Stimulated activated memory B cell treated with anti-CD40 and anti-IgM and Interleukin-4, amounts not matched to agents 10 μg/mL and 1 μg/mL and 100 μg/mL, for 72 hours (primary cell): ENCODE measurements around the gene FES.
"Not testable (repeated sequence)": the region's sequence is repeated elsewhere in the genome, so short reads cannot be mapped to it uniquely, and the experiment has no call there.

ENCODE experiments used
- ATAC-seq: fragments of 150-1000 bp; cut with Tn5 transposase; 2 replicates; pipeline ENCODE4 v1.10.0; 2021
- H3K27ac Mint-ChIP-seq: one replicate; pipeline ENCODE4 v1.8.0; 2022; ENCODE audit warnings: mild to moderate bottlenecking, mixed read lengths
- H3K27me3 Mint-ChIP-seq: one replicate; pipeline ENCODE4 v1.8.0; 2022; ENCODE audit warnings: mixed read lengths
- H3K36me3 Mint-ChIP-seq: one replicate; pipeline ENCODE4 v1.8.0; 2022; ENCODE audit warnings: mixed read lengths
- H3K4me1 Mint-ChIP-seq: one replicate; pipeline ENCODE4 v1.8.0; 2022; ENCODE audit warnings: mixed read lengths
- H3K4me3 Mint-ChIP-seq: one replicate; pipeline ENCODE4 v1.8.0; 2022; ENCODE audit warnings: mild to moderate bottlenecking, moderate library complexity, mixed read lengths
- H3K9me3 Mint-ChIP-seq: one replicate; pipeline ENCODE4 v1.8.0; 2022; ENCODE audit warnings: mixed read lengths

The FES gene

DNA sequence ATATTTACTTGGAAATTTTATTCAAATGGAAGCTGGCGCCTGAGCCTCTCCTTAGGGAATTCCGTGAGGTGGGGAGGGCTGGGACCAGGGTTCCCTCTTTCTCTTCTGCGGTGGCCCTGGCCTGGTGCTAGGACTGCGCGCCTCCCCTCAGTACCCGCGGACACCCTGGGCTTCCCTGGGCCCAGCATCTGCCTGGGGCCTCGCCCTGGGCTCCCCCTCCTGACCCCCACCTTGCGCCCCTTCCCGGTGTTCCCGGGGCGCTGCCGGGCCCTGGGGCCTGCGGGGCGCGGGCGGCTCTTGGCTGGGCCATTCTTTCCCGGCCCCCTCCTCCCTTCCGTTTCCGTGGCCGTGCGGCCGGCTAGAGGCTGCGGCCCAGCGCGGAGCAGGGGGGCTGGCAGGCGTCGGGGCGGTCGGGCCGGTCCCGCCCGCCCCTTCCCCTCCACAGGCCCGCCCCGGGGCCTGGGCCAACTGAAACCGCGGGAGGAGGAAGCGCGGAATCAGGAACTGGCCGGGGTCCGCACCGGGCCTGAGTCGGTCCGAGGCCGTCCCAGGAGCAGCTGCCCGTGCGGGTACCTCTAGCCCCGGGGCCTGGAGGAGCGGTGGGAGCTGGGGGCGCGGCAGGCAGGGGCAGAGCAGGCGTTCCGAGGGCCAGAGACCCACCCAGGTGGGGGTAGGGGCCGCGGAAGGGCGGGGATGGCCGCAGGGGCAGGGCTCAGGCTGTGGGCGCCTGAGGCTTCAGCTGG lies at the start of gene FES:
FES (plus strand) TSS at position 529 of the 743 bp plus-strand sequence. CDS start 542 bp downstream, outside the sequence.
- peak; percentile 32 for ATAC-seq
- peaks cover 26% of the 10 kb centered on the region for H3K4me1 Mint-ChIP-seq
- H3K36me3 Mint-ChIP-seq: peaks cover 25% of the 10 kb centered on the region

DNA sequence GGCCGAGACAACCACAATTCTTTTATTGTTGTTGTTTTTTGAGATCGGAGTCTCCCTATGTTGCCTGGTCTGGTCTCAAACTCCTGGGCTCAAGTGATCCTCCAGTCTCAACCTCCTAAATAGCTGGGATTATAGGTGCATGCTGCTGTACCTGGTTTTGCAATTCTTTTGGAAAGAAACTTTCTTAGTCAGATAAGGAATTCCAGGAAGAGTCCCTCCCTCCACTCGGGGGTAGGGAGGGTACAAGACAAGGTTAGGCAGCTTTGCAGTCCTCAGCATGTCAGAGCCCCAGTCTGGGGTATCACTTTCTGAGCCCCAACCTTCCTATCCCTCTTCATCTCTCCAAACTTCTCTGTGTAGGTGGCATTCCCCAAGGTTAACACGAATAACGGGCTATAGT lies 49.7 kb upstream of the FES start:
- H3K4me3 Mint-ChIP-seq: no peak overlapping the region
- peak overlapping the region; percentile 35 for H3K27ac Mint-ChIP-seq
- ATAC-seq: no peak
- H3K36me3 Mint-ChIP-seq: no peaks in the 10 kb centered on the region
- peaks cover 12% of the 10 kb centered on the region for H3K27me3 Mint-ChIP-seq
- H3K4me1 Mint-ChIP-seq: peaks cover 55% of the 10 kb centered on the region
- no peaks in the 10 kb centered on the region for H3K9me3 Mint-ChIP-seq

More for the DNA sequence above, at the start of gene FES:
- Mint-ChIP-seq H3K27me3 (no peaks in the 10 kb centered on the region), H3K27ac (peak within 1 kb of the TSS; percentile 79), H3K9me3 (no peaks in the 10 kb centered on the region), H3K4me3 (peak within 1 kb of the TSS; percentile 72)

DNA sequence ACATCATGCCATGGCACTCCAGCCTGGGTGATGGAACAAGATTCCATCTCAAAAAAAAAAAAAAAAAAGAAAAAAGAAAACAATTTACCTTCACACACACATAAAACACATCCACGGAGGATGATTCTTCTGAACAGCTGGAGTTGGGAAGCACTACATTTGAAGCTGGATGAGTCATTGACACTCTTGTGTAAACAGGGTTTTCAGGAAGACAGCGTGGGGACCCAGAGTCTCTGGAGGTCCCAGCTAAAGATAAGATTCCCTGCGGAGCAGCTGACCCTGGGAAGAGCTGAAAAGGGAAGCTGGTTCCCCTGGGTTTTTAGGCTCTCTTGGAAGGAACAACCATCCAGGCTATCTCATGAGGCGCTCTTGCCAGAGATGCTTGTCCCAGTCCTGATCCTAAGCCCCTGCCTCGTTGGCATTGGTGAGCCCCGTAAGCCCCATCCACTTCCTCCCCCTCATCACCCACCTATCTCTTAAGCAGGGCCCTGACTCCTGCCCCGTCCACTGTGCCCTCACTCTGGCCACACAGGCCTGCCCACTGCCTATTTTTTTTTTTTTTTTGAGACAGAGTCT lies 47.9 kb upstream of the FES start:
- Mint-ChIP-seq H3K27me3 (no peaks in the 10 kb centered on the region), H3K27ac (peak overlapping the region; percentile 41), H3K4me1 (peaks cover 49% of the 10 kb centered on the region), H3K36me3 (no peaks in the 10 kb centered on the region), H3K9me3 (no peaks in the 10 kb centered on the region), H3K4me3 (no peak overlapping the region)
- no peak for ATAC-seq

DNA sequence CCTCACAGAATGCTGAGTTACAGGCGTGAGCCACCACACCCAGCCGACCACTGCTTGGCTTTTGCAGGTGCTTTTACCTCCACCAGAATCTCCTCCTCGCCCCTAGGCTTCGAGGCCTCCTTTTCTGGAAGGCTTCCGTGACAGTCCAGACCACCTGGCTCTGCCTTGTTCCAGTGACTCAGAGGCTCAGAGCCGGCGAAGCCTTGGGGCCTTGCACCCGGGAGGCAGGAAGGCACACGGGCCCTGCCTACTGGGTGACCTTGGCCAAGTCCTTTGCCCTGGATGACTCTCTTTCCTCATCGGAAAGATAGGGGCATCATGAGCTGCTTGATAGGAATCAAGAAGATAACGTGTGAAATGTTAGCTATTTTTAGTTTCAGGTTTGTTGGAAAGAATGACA lies 47.2 kb upstream of the FES start:
- Mint-ChIP-seq H3K27me3 (no peaks in the 10 kb centered on the region), H3K36me3 (no peaks in the 10 kb centered on the region), H3K4me1 (peaks cover 49% of the 10 kb centered on the region), H3K9me3 (no peaks in the 10 kb centered on the region), H3K27ac (peak overlapping the region; percentile 41), H3K4me3 (peak overlapping the region; percentile 4)
- ATAC-seq: no peak

DNA sequence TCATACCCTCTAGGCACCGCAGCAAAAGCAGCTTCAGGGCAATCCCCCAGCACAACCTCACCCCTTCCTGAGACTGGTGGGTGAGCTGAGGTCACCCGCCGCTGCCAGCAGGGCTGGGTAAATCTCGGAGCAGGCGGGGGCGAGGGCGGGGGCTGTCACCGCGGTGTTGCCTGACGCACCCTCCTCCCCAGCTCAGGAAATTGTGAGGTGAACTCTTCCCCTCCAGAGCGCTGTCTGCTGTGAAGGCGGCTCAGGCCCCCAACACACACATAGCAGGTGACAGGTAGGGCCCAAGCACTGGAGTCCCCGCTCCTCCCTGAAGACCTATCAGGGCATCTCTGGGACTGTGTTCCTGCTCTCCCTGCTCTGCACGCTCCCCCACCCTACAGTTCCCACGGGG lies 46.2 kb upstream of the FES start:
- no peaks in the 10 kb centered on the region for H3K9me3 Mint-ChIP-seq
- peak overlapping the region; percentile 35 for H3K4me3 Mint-ChIP-seq
- H3K27ac Mint-ChIP-seq: peak overlapping the region; percentile 41
- H3K36me3 Mint-ChIP-seq: no peaks in the 10 kb centered on the region
- H3K4me1 Mint-ChIP-seq: peaks cover 49% of the 10 kb centered on the region
- peak; percentile 90 for ATAC-seq
- no peaks in the 10 kb centered on the region for H3K27me3 Mint-ChIP-seq

DNA sequence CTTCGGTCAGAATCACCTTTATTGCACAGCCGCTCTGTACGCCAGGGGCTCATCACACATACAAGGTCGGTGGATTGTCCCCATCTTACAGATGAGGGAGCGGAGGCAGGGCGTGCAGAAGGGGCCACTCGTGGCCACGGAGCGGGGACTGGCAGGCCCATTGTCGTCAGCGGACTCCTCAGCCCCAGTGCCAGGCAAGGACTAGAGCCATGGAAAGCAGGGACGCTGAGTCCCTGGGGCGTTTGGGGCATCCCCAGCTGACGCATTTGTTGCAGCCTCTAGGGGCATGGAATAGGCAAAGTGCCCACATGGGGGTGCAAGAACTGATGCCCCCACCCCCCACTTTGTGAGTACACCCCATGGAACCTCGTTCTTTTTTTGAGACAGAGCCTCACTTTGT lies 45.8 kb upstream of the FES start:
- Mint-ChIP-seq H3K4me3 (peak overlapping the region; percentile 35), H3K27ac (peak overlapping the region; percentile 41), H3K9me3 (no peaks in the 10 kb centered on the region), H3K27me3 (no peaks in the 10 kb centered on the region), H3K36me3 (no peaks in the 10 kb centered on the region), H3K4me1 (peaks cover 49% of the 10 kb centered on the region)
- no peak for ATAC-seq

DNA sequence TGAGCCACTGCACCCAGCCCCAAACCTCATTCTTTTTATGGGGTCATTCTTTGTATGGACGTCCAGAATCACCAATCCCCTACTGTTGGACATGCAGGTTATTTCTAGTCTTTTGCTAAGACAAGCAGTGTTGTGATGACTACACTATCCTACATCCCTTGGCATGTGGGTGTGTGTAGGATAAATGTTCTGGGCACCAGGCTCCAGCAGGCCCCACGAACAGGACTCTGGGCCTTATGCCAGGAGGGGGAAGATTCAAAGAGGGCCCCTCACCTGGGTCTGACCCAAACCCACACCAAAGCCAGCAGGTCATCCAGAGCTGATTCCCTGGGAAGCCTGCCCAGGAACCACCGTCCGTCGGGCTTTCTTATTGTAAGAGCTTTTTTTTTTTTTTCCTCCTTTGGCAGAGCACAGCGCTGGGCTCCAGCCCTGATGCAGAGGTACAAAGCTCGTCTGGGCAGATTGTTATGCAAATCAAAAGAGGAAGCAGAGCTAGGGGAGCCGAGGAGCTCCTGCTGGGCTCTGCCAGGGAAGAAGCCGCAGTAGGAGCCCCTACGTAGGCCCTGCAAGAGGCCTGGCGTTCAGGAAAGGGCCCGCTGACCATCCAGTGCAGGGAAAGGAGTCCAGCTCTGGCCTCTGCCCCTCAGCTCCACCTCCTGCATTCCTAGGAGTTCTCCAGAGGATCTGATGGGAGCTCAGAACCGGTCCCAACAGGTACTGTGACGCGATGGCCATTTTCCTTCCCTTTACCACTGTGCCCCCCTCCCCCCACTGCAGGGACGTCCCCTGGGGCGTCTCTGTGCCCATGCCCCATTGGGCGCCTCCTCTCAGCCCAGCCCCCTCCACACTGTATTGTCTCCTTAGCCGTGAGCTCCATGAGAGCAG lies 44.9 kb upstream of the FES start:
- Mint-ChIP-seq H3K9me3 (no peaks in the 10 kb centered on the region), H3K27ac (peak overlapping the region; percentile 40), H3K4me1 (peaks cover 54% of the 10 kb centered on the region), H3K27me3 (no peaks in the 10 kb centered on the region), H3K36me3 (no peaks in the 10 kb centered on the region), H3K4me3 (peak overlapping the region; percentile 54)
- peak; percentile 76 for ATAC-seq

DNA sequence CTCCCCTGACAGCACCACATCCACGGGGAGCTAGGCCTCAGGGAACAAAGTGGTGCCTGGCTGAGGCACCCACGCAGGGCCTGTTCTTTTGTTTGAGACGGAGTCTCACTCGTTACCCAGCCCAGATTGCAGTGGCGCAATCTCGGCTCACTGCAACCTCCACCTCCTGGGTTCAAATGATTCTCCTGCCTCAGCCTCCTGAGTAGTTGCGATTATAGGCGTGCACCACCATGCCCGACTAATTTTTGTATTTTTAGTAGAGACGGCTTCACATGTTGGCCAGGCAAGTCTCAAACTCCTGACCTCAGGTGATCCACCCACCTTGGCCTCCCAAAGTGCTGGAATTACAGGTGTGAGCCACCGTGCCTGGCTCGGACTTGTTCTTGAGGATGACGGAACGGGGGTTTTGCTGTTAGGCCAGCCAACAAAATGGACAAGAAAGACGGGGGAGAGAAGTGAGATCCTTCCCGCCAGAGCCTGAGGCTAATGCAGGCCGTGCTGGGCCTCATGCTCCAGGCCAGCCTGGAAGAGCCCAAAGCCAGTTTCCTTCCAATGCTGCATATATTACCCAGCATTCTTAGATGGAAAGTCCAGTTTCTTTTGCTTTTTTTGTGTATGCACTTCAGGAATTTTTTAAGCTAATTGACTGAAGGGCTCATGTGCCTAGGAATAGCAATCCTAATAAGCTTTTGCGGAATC lies 44.0 kb upstream of the FES start:
- no peak for ATAC-seq
- Mint-ChIP-seq H3K9me3 (no peaks in the 10 kb centered on the region), H3K27ac (peak overlapping the region; percentile 40), H3K27me3 (no peaks in the 10 kb centered on the region), H3K4me3 (peak overlapping the region; percentile 54), H3K4me1 (peaks cover 57% of the 10 kb centered on the region), H3K36me3 (no peaks in the 10 kb centered on the region)

DNA sequence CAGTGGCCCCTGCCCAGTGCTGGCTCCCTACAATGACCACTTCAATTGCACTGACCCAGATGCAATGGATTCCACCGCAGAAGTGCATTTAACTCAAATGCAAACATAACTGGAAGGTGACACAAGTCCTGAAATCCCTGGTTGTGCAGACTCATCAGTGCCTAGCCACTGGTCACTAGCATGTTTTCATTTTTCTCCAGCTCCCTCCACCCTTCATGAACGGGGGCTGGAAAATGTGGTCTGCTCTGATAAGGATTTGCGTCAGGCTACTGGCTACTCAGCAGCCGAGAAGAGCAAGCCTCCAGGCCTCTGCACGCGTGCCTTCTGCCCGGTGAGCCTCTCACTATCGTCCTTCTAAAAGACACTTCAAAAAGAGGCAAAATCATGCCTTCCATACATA lies 43.4 kb upstream of the FES start:
- no peak overlapping the region for H3K27ac Mint-ChIP-seq
- no peak for ATAC-seq
- no peaks in the 10 kb centered on the region for H3K36me3 Mint-ChIP-seq
- no peak overlapping the region for H3K4me3 Mint-ChIP-seq
- H3K9me3 Mint-ChIP-seq: no peaks in the 10 kb centered on the region
- no peaks in the 10 kb centered on the region for H3K27me3 Mint-ChIP-seq
- H3K4me1 Mint-ChIP-seq: peaks cover 57% of the 10 kb centered on the region

DNA sequence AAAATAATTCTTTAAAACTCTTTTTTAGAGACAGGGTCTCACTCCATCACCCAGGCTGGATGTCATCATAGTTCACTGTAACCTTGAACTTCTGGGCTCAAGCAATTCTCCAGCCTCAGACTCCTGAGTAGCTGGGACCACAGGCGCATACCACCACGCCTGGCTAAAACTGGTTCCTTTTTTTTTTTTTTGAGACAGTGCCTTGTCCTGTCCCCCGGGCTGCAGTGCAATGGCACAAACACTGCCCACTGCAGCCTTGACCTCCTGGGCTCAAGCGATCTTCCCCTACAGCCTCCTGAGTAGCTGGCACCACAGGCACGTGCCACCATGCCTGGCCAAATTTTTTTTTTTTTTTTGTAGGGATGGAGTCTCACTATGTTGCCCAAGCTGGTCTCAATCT lies 39.6 kb upstream of the FES start:
- ATAC-seq: peak; percentile 39
- Mint-ChIP-seq H3K27me3 (no peaks in the 10 kb centered on the region), H3K4me3 (peak overlapping the region; percentile 26), H3K27ac (peak overlapping the region; percentile 82), H3K4me1 (peaks cover 30% of the 10 kb centered on the region), H3K9me3 (no peaks in the 10 kb centered on the region), H3K36me3 (no peaks in the 10 kb centered on the region)

DNA sequence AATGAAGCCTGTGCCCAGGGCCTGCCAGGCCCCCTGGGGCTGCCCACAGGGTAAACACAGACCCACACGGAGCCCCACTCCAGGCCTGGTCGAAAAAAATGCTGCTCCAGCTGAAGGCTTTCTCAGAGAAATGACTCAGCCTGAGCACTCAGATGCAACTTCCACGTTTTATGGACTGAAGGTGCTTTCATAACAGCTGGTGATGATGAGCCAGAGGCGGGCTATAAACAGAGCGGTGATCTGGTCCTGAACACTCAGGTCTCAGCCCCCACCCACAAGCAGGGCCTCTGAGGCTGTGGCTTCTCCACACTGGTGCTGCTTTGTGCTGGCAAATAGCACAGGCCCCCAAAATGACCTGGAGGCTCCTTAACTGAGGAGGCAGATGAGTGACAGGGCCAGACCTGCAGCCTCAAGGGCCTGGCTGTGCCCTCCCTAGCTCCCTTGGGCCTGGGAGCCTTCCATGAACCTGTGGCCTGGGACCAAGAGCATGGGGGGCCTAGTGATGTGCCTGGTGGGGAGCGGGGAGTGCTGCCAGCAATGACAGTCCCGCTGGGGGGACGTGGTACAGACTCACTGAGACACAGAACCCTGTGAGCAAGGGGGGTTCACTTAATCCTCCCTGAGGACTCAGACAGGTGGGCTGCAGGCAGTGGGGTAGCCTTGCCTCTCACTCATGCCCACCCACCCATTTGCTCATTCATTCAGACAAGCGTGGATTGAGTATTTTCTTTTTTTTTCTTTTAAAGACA lies 38.9 kb upstream of the FES start:
- ATAC-seq: peak; percentile 97
- no peaks in the 10 kb centered on the region for H3K27me3 Mint-ChIP-seq
- no peaks in the 10 kb centered on the region for H3K36me3 Mint-ChIP-seq
- peak overlapping the region; percentile 82 for H3K27ac Mint-ChIP-seq
- peak overlapping the region; percentile 26 for H3K4me3 Mint-ChIP-seq
- H3K4me1 Mint-ChIP-seq: peaks cover 24% of the 10 kb centered on the region
- H3K9me3 Mint-ChIP-seq: no peaks in the 10 kb centered on the region

DNA sequence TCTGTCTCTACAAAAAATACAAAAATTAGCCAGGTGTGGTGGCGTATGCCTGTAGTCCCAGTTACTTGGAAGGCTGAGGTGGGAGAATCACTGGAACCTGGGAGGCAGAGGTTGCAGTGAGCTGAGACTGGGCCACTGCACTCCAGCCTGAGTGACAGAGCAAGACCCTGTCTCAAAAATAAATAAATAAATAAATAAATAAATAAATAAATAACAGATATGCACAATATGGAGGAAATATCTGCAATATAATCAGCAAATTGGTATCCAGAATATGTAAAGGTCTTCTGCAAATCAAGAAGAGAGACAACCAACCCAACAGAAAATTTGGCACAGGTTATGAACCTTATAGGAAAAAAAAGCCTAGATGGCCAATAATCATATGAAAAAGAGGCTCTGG lies 34.9 kb upstream of the FES start:
- not testable (repeated sequence) for ATAC-seq, H3K9me3 Mint-ChIP-seq, H3K4me3 Mint-ChIP-seq, H3K36me3 Mint-ChIP-seq, H3K27ac Mint-ChIP-seq, H3K27me3 Mint-ChIP-seq
- peaks cover 57% of the 10 kb centered on the region for H3K4me1 Mint-ChIP-seq

DNA sequence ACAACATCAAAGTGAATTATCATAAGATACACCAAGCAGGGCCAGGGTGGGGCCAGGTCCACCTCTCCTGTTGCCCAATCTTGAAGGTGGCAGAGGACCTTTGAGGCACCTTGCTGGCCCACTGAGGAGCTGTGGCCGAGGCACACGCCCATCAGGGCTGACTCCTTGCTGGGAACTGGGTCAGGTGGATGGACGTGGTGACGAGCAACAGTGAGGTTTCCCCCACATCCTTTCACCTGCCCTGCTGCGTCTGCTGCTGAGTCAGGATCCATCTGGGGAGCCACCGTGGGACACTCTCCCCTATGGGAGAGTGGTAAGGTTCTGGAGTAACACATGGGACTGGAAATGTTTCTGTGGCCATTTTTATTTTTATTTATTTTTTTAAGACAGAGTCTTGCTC lies 33.2 kb upstream of the FES start:
- H3K36me3 Mint-ChIP-seq: no peaks in the 10 kb centered on the region
- peak overlapping the region; percentile 21 for H3K4me3 Mint-ChIP-seq
- peaks cover 61% of the 10 kb centered on the region for H3K4me1 Mint-ChIP-seq
- no peaks in the 10 kb centered on the region for H3K27me3 Mint-ChIP-seq
- no peak for ATAC-seq
- H3K9me3 Mint-ChIP-seq: no peaks in the 10 kb centered on the region
- peak overlapping the region; percentile 91 for H3K27ac Mint-ChIP-seq

DNA sequence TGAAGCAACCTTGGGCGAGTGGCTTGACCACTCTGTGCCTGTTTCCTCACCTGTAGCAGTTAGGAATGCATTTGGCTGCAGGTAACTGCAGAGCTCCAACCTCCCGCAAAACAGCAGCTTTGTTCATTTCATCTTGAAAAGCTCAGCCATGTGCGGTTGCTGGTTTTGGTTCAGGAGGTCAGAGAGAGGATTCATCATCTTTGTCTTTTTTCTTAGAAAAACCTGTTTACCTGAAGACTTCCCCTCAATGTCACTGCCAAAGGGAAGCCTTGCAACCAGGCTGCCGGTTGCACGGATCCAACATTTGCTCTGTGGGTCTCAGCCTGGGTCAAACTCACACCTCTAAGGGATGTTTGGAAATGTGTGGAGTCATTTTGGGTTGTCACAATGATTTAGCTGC lies 32.4 kb upstream of the FES start:
- Mint-ChIP-seq H3K36me3 (no peaks in the 10 kb centered on the region), H3K27ac (peak overlapping the region; percentile 91), H3K4me3 (peak overlapping the region; percentile 18), H3K4me1 (peaks cover 64% of the 10 kb centered on the region), H3K27me3 (no peaks in the 10 kb centered on the region), H3K9me3 (no peaks in the 10 kb centered on the region)
- no peak for ATAC-seq
